MCF 10A (cell line): ENCODE measurements around the gene CD79A. TPM values are rescaled to one million over a fixed set of nuclear protein-coding genes. Genes with fewer than 3 reads are reported as not detected.
A peak's percentile ranks its signal among the peaks of the same experiment; 100 is the strongest.

Experiments
- Bru-seq: library from RNA; stranded (reverse); fragments of 400-500 nt; gene quantifications from one replicate; lab custom pipeline; 2021; lab: Mats Ljungman, UMichigan
- BruChase-seq, 2 experiments: library from RNA; stranded (reverse); fragments of 400-500 nt; gene quantifications; one replicate each; lab custom pipeline; 2021; lab: Mats Ljungman, UMichigan
- BruUV-seq: library from RNA; stranded (reverse); fragments of 400-500 nt; replicated peaks from 2 replicates; lab custom pipeline; 2021; lab: Mats Ljungman, UMichigan
- CTCF ChIA-PET: fragments of 300-600 bp; sonication (Branson Sonifier 250); formaldehyde crosslinking; extraction: SDS; loops from one replicate; lab custom pipeline; 2021; ENCODE audit warnings: antibody characterized with exemption, inconsistent platforms; lab: Yijun Ruan, JAX
- POLR2A ChIA-PET: fragments of 300-600, 350-650 bp; sonication (Branson Sonifier 250); formaldehyde crosslinking; extraction: SDS; loops from one replicate; lab custom pipeline; 2020; ENCODE audit warnings: antibody characterized with exemption, inconsistent platforms; lab: Yijun Ruan, JAX
- DNase-seq: peaks from one replicate; pipeline ENCODE4 v3.0.0-alpha.2; 2018; ENCODE audit not compliant: unreplicated experiment
- H3K27ac Mint-ChIP-seq: one replicate; pipeline ENCODE4 v1.8.0; 2022; ENCODE audit warnings: mild to moderate bottlenecking, low read depth, mixed read lengths; ENCODE audit not compliant: unreplicated experiment
- H3K27me3 Mint-ChIP-seq: one replicate; pipeline ENCODE4 v1.8.0; 2022; ENCODE audit warnings: mixed read lengths; ENCODE audit not compliant: insufficient read depth, unreplicated experiment
- H3K36me3 Mint-ChIP-seq: one replicate; pipeline ENCODE4 v1.8.0; 2022; ENCODE audit warnings: mild to moderate bottlenecking, moderate library complexity, mixed read lengths; ENCODE audit not compliant: insufficient read depth, unreplicated experiment
- H3K4me1 Mint-ChIP-seq: one replicate; pipeline ENCODE4 v1.8.0; 2022; ENCODE audit warnings: mixed read lengths; ENCODE audit not compliant: insufficient read depth, unreplicated experiment
- H3K4me3 Mint-ChIP-seq: one replicate; pipeline ENCODE4 v1.8.0; 2022; ENCODE audit warnings: mild to moderate bottlenecking, moderate library complexity, mixed read lengths; ENCODE audit not compliant: unreplicated experiment
- H3K9me3 Mint-ChIP-seq: one replicate; pipeline ENCODE4 v1.8.0; 2022; ENCODE audit warnings: mixed read lengths; ENCODE audit not compliant: unreplicated experiment
- CTCF ChIP-seq: fragments of 200-600 bp; IDR thresholded peaks from one replicate; pipeline ENCODE4 v1.8.0; 2022; ENCODE audit warnings: antibody characterized with exemption, mild to moderate bottlenecking; ENCODE audit not compliant: unreplicated experiment
- intact Hi-C: fragments of 100-400 bp; cut with micrococcal nuclease; formaldehyde crosslinking; loops from 2 replicates; pipeline ENCODE4 v1.14.1; 2022
- long read RNA-seq: library from polyadenylated mRNA; stranded (forward); transcript quantifications from one replicate; pipeline ENCODE4 v2.0.0, GENCODE V29; 2022
- total RNA-seq: library from RNA; stranded (reverse); gene quantifications from 2 replicates; pipeline ENCODE4 v1.2.3, GENCODE V29; 2022

CD79A gene
- total RNA-seq (not detected in 2 replicates), Bru-seq, nascent RNA (not detected), BruChase-seq, experiment 1, labeled RNA remaining after a 6-hour chase (percentile 29 among the genes with signal in this experiment), BruChase-seq, experiment 2, labeled RNA remaining after a 2-hour chase (percentile 24 among the genes with signal in this experiment)
- long read RNA-seq, result 0 reads

GRCh38 chr19:41876847-41877832 lies at the start of gene CD79A:
Gene CD79A (plus strand): TSS chr19:41877279. CDS start chr19:41877305, 26 bp downstream.
- no peak for DNase-seq
- peaks cover 2% of the 10 kb centered on the region for H3K4me1 Mint-ChIP-seq
- BruUV-seq, result no TSS peak
- no peak within 1 kb of the TSS for H3K4me3 Mint-ChIP-seq
- H3K9me3 Mint-ChIP-seq, result no peaks in the 10 kb centered on the region
- ChIA-PET POLR2A (interaction anchor here (9.5 kb wide), 1 partner anchor 15 kb away, joined by 134 read pairs; the partner anchor contains the start of gene RPS19), CTCF (interaction anchor here (0.7 kb wide), 1 partner anchor 59 kb away, joined by 3 read pairs; no protein-coding TSS in a partner anchor)
- TF ChIP-seq CTCF, result no peak
- peaks cover 25% of the 10 kb centered on the region for H3K36me3 Mint-ChIP-seq
- no peaks in the 10 kb centered on the region for H3K27me3 Mint-ChIP-seq
- intact Hi-C loops, result no loop called here
- H3K27ac Mint-ChIP-seq, result no peak within 1 kb of the TSS

- no peaks in the 10 kb centered on the region for H3K36me3 Mint-ChIP-seq
- H3K27me3 Mint-ChIP-seq, result peaks cover 83% of the 10 kb centered on the region
- ChIA-PET POLR2A (interaction anchor here (0.6 kb wide), 1 partner anchor 12 kb away, joined by 3 read pairs; no protein-coding TSS in a partner anchor), CTCF (interaction anchor here (0.5 to 1.7 kb wide), 8 partner anchors 13 to 604 kb away, joined by 3 to 7 read pairs (median 3); no protein-coding TSS in a partner anchor)
- intact Hi-C loops, result no loop called here
- TF ChIP-seq CTCF, result no peak
- no peak overlapping the region for H3K27ac Mint-ChIP-seq
- no peak overlapping the region for H3K4me3 Mint-ChIP-seq
- no peaks in the 10 kb centered on the region for H3K9me3 Mint-ChIP-seq
- BruUV-seq, result no TSS peak
- H3K4me1 Mint-ChIP-seq, result no peaks in the 10 kb centered on the region
- DNase-seq, result no peak
Measured at GRCh38 chr19:41837981-41838708, 38.9 kb upstream of the CD79A start.

GRCh38 chr19:41839211-41839610 lies 37.9 kb upstream of the CD79A start:
- H3K36me3 Mint-ChIP-seq, result no peaks in the 10 kb centered on the region
- BruUV-seq, result no TSS peak
- H3K4me1 Mint-ChIP-seq, result no peaks in the 10 kb centered on the region
- no peak for DNase-seq
- ChIA-PET CTCF (interaction anchor here (0.6 to 1.1 kb wide), 2 partner anchors 20 to 1660 kb away, joined by 3 to 6 read pairs; no protein-coding TSS in a partner anchor), POLR2A (no interaction called here)
- no peak for TF ChIP-seq CTCF
- H3K9me3 Mint-ChIP-seq, result peaks cover 8% of the 10 kb centered on the region
- H3K27ac Mint-ChIP-seq, result no peak overlapping the region
- intact Hi-C loops, result no loop called here
- no peak overlapping the region for H3K4me3 Mint-ChIP-seq
- peaks cover 91% of the 10 kb centered on the region for H3K27me3 Mint-ChIP-seq
